WERI-Rb-1 (cell line): ENCODE data around the gene CDSN.

Experiments used
- DNase-seq: peaks from one replicate; pipeline ENCODE4 v3.0.0-alpha.2; 2020
- H3K27ac ChIP-seq: fragments of 250-450 bp; sonication (Bioruptor Pico); 2 replicates; pipeline ENCODE4 v1.5.1; 2020; ENCODE audit warnings: mild to moderate bottlenecking, moderate library complexity
- H3K27me3 ChIP-seq: fragments of 250-450 bp; sonication (Bioruptor Pico); 2 replicates; pipeline ENCODE4 v1.5.1; 2021; ENCODE audit warnings: mild to moderate bottlenecking, low read depth, moderate library complexity; ENCODE audit not compliant: insufficient read depth, severe bottlenecking
- H3K36me3 ChIP-seq: fragments of 250-450 bp; sonication (Bioruptor Pico); 2 replicates; pipeline ENCODE4 v1.5.1; 2020; ENCODE audit warnings: mild to moderate bottlenecking, moderate library complexity
- H3K4me3 ChIP-seq: 2 replicates; pipeline ENCODE4 v1.5.1; 2011; ENCODE audit warnings: low read depth, mild to moderate bottlenecking, control low read depth, low read length
- H3K9me3 ChIP-seq: fragments of 250-450 bp; sonication (Bioruptor Pico); 2 replicates; pipeline ENCODE4 v1.5.1; 2021; ENCODE audit warnings: mild to moderate bottlenecking, moderate library complexity; ENCODE audit not compliant: severe bottlenecking
- TF ChIP-seq, protein P1 (sequence below): IDR thresholded peaks from 2 replicates; pipeline ENCODE4 v1.5.1; 2011; ENCODE audit warnings: low read depth, mild to moderate bottlenecking, control low read depth, inconsistent platforms, low read length

Gene CDSN

DNA sequence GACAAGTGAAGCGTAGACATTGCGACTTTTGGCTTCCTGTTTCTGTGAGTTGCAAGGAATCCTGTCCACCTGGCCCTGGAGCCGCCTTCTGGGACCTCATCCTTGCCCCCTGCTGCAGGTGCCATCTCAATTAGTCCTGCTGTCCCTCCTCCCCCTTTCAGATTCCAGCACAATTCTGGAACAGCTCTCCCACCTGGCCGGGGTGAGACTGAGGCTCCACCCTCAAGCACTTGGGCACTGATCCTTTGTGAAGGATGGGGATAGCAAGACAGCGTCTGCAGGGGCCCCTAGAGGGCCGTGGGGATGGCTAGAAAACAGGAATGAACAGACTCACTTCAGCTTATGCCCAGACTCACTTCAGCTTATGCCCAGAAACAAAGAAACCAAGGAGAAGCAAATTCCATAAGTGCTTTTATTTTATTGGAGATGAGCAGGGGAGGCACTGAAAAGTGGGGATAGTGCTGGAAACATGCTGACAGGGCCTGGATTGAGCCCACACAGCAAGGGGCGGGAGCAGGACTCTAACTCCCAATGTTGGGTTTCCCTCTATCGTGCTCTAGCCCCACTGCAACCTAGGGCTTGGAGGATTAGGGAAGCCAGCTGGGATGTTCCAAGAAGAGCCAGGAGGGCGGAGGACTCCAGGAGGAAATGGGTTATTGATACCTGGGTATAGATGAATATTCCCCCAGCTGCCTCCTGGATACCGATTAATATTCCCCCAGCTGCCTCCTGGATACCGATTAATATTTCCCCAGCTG lies 9.2 kb downstream of the CDSN start:
- Histone ChIP-seq H3K9me3 (no peaks in the 10 kb centered on the region), H3K27me3 (peaks cover 5% of the 10 kb centered on the region), H3K27ac (no peak overlapping the region), H3K4me3 (no peak overlapping the region), H3K36me3 (no peaks in the 10 kb centered on the region)
- DNase-seq = peak; percentile 74
- TF ChIP-seq, protein P1, sequence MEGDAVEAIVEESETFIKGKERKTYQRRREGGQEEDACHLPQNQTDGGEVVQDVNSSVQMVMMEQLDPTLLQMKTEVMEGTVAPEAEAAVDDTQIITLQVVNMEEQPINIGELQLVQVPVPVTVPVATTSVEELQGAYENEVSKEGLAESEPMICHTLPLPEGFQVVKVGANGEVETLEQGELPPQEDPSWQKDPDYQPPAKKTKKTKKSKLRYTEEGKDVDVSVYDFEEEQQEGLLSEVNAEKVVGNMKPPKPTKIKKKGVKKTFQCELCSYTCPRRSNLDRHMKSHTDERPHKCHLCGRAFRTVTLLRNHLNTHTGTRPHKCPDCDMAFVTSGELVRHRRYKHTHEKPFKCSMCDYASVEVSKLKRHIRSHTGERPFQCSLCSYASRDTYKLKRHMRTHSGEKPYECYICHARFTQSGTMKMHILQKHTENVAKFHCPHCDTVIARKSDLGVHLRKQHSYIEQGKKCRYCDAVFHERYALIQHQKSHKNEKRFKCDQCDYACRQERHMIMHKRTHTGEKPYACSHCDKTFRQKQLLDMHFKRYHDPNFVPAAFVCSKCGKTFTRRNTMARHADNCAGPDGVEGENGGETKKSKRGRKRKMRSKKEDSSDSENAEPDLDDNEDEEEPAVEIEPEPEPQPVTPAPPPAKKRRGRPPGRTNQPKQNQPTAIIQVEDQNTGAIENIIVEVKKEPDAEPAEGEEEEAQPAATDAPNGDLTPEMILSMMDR = 0 out of 2 replicates have a peak, but pooled peaks have one; percentile 29

DNA sequence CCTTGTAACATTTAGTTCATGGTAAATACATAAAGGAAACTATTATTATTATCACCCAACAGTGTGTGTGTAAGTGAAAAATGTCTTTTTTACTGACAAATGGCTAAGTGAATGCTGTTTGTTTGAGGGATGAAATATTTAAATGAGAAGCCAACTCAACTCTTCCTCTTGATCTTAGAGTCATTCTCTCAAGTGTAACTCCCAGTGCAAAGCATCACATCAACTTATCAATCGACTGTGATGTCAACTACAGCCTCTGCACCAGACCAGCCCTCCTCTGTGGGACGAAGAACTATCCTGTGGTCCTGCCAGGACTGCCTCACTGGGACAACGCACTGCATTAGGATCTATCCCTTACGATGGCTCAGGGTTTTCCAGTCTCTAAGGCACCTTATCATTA lies 13.2 kb downstream of the CDSN start:
- peaks cover 5% of the 10 kb centered on the region for H3K27me3 ChIP-seq
- DNase-seq = no peak
- H3K27ac ChIP-seq = no peak overlapping the region
- no peak overlapping the region for H3K4me3 ChIP-seq
- TF ChIP-seq, protein P1 = no peak
- H3K36me3 ChIP-seq = no peaks in the 10 kb centered on the region
- H3K9me3 ChIP-seq = no peaks in the 10 kb centered on the region

DNA sequence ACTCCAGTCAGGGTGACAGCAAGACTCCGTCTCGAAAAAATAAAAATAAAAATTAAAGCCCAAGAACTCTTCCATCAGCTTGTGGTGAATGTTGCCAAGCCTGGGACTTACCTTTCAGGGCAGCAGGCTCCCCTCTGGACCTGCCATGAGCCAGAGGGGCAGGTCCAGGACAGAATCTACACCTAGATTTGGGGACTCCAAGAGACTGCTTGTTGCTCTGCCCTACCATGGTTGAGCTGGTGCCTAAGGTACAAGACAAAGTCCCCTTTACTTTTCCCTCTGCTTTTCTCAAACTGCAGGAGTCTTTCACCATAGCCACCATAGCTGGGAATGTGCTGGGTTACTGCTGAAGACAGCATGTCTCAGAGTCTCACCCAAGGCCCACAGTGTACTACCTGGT lies 17.1 kb downstream of the CDSN start:
- Histone ChIP-seq H3K27ac (no peak overlapping the region), H3K9me3 (no peaks in the 10 kb centered on the region), H3K27me3 (no peaks in the 10 kb centered on the region), H3K4me3 (no peak overlapping the region), H3K36me3 (no peaks in the 10 kb centered on the region)
- no peak for DNase-seq
- TF ChIP-seq, protein P1 = no peak

DNA sequence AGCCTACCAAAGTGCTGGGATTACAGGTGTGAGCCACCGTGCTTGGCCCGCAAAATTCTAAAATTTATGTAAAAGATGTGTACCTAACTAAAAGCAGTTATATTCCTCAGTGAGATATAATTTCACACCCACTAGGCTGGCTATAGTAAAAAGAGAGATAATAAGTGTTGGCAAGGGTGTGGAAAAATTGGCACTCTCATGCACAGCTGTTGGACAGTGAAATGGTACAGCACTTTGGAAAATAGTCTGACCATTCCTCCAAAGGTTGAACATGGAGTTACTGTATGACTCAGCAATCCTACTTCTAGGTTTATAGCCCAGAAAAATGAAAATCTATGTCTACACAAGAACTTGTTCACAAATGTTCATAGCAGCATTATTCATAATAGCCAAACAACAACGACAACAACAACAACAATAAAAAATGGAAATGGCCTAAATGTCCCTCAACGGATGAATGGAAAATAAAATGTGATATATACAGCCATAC lies 21.8 kb downstream of the CDSN start:
- TF ChIP-seq, protein P1 = no peak
- Histone ChIP-seq H3K4me3 (no peak overlapping the region), H3K27ac (no peak overlapping the region), H3K36me3 (no peaks in the 10 kb centered on the region), H3K27me3 (no peaks in the 10 kb centered on the region), H3K9me3 (no peaks in the 10 kb centered on the region)
- DNase-seq = no peak

DNA sequence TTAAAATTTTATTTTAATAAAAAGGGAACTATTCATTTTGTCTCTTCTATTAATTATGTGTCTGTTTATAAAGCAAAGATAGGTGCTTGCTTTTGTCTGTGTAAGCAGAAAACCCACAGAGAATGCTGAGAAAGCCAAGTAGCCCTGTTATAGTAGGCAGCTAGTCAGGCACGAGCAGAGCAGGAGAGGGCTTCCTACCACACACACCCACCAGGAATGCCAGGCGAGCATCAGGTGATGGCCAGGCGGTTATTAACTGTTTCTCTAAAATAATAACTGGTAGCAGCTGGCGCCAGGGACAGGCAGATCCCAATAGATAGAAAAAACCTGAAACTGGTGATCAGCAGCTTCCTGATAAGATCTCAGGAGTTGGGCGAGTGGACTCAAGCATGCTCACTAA lies 23.6 kb downstream of the CDSN start:
- no peak overlapping the region for H3K27ac ChIP-seq
- H3K27me3 ChIP-seq = no peaks in the 10 kb centered on the region
- no peak for DNase-seq
- TF ChIP-seq, protein P1 = no peak
- no peaks in the 10 kb centered on the region for H3K36me3 ChIP-seq
- H3K9me3 ChIP-seq = no peaks in the 10 kb centered on the region
- H3K4me3 ChIP-seq = no peak overlapping the region

DNA sequence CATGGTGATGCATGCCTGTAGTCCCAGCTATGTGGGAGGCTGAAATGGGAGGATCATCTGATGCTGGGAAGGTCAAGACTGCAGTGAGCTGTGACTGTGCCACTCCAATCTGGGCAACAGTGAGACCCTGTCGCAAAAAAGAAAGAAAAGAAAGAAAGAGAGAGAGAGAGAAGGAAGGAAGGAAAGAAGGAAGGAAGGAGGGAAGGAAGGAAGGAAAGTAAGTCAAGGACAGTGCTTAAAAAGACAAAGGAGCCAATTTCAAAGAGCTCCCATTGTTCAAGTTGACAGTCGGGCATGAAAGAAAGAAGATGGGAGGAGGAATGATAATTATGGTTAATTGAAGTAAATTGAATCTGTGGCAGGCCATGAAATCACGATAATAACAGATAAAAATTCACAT lies 24.0 kb downstream of the CDSN start:
- Histone ChIP-seq H3K27ac (no peak overlapping the region), H3K36me3 (no peaks in the 10 kb centered on the region), H3K9me3 (no peaks in the 10 kb centered on the region), H3K4me3 (no peak overlapping the region), H3K27me3 (no peaks in the 10 kb centered on the region)
- TF ChIP-seq, protein P1 = no peak
- no peak for DNase-seq
